GM18909 (cell line): ENCODE measurements around the gene SNAI3.

ENCODE experiments used
- ATAC-seq: cut with Tn5 transposase; IDR thresholded peaks from one replicate; pipeline ENCODE4 v1.9.1; 2021; ENCODE audit warnings: mild to moderate bottlenecking; ENCODE audit not compliant: unreplicated experiment, poor library complexity

Gene SNAI3

GRCh38 chr16:88693420-88694177 lies 7.3 kb upstream of the SNAI3 start:
- ATAC-seq: no peak

- ATAC-seq: no peak
Observed at GRCh38 chr16:88692861-88693260, 6.6 kb upstream of the SNAI3 start.

GRCh38 chr16:88691924-88692560 lies 5.7 kb upstream of the SNAI3 start:
- no peak for ATAC-seq

- no peak for ATAC-seq
Observed at GRCh38 chr16:88691129-88691813, 5.0 kb upstream of the SNAI3 start.

- ATAC-seq: no peak
Observed at GRCh38 chr16:88690341-88691128, 4.2 kb upstream of the SNAI3 start.

GRCh38 chr16:88688013-88688778 lies 1.9 kb upstream of the SNAI3 start:
- ATAC-seq: no peak

- no peak for ATAC-seq
Observed at GRCh38 chr16:88687676-88688012, 1.3 kb upstream of the SNAI3 start.

GRCh38 chr16:88687254-88687576 lies 908 bp upstream of the SNAI3 start:
- no peak for ATAC-seq

- ATAC-seq: no peak
Observed at GRCh38 chr16:88686062-88686438, 257 bp downstream of the SNAI3 start.

- ATAC-seq: no peak
Observed at GRCh38 chr16:88685156-88686061, 898 bp downstream of the SNAI3 start.

GRCh38 chr16:88684569-88685155 lies 1.6 kb downstream of the SNAI3 start:
- ATAC-seq: no peak

GRCh38 chr16:88681709-88682451 lies 4.4 kb downstream of the SNAI3 start:
- ATAC-seq: peak; percentile 62

GRCh38 chr16:88681084-88681680 lies 5.1 kb downstream of the SNAI3 start:
- ATAC-seq: peak; percentile 18

- ATAC-seq: no peak
Observed at GRCh38 chr16:88680554-88681083, 5.7 kb downstream of the SNAI3 start.

- ATAC-seq: no peak
Observed at GRCh38 chr16:88678224-88678979, 7.9 kb downstream of the SNAI3 start.

- no peak for ATAC-seq
Observed at GRCh38 chr16:88677721-88678120, 8.6 kb downstream of the SNAI3 start.
